ENCODE data around the gene ZNF865.
"Not testable (repeated sequence)": the region's sequence is repeated elsewhere in the genome, so short reads cannot be mapped to it uniquely, and the experiment has no call there.

Gene ZNF865

GRCh38 chr19:55605637-55606470 lies at the start of gene ZNF865:
Gene ZNF865 (plus strand): TSS chr19:55605647. CDS start chr19:55613619, 7,972 bp downstream.
- DNase-seq: peak; percentile 73

GRCh38 chr19:55559684-55560083 lies 45.8 kb upstream of the ZNF865 start:
- DNase-seq: no peak

GRCh38 chr19:55563261-55563690 lies 42.2 kb upstream of the ZNF865 start:
- DNase-seq: no peak

- DNase-seq: no peak
Observed at GRCh38 chr19:55566823-55567222, 38.6 kb upstream of the ZNF865 start.

GRCh38 chr19:55567708-55568328 lies 37.6 kb upstream of the ZNF865 start:
- no peak for DNase-seq

GRCh38 chr19:55569477-55569876 lies 36.0 kb upstream of the ZNF865 start:
- not testable (repeated sequence) for DNase-seq

GRCh38 chr19:55573929-55574328 lies 31.5 kb upstream of the ZNF865 start:
- DNase-seq: not testable (repeated sequence)

GRCh38 chr19:55576746-55577145 lies 28.7 kb upstream of the ZNF865 start:
- no peak for DNase-seq

GRCh38 chr19:55578031-55578760 lies 27.3 kb upstream of the ZNF865 start:
- DNase-seq: no peak

GRCh38 chr19:55578761-55579747 lies 26.4 kb upstream of the ZNF865 start:
- no peak for DNase-seq

- DNase-seq: no peak
Observed at GRCh38 chr19:55579766-55580621, 25.5 kb upstream of the ZNF865 start.

GRCh38 chr19:55580628-55581144 lies 24.8 kb upstream of the ZNF865 start, which contains the start of gene ZNF579:
Gene ZNF579 (minus strand): TSS chr19:55580848. CDS start chr19:55579639, 1,209 bp downstream.
- DNase-seq: peak; percentile 81

- DNase-seq: peak; percentile 28
Observed at GRCh38 chr19:55581145-55581822, 24.2 kb upstream of the ZNF865 start.

GRCh38 chr19:55581823-55582223 lies 23.6 kb upstream of the ZNF865 start:
- DNase-seq: no peak

GRCh38 chr19:55582284-55582683 lies 23.2 kb upstream of the ZNF865 start:
- DNase-seq: not testable (repeated sequence)

GRCh38 chr19:55583897-55584296 lies 21.6 kb upstream of the ZNF865 start:
- not testable (repeated sequence) for DNase-seq

- DNase-seq: no peak
Observed at GRCh38 chr19:55584871-55585270, 20.6 kb upstream of the ZNF865 start.

GRCh38 chr19:55585658-55586339 lies 19.6 kb upstream of the ZNF865 start:
- DNase-seq: peak; percentile 51

GRCh38 chr19:55586976-55587668 lies 18.3 kb upstream of the ZNF865 start:
- DNase-seq: peak; percentile 96

Data from CD4-positive, alpha-beta T cell treated with Interleukin-21 for 1 hour (primary cell).